Endometrial microvascular endothelial cells (primary cell): ENCODE results near the gene CNR2. TPM values are rescaled to one million over a fixed set of nuclear protein-coding genes. Genes with fewer than 3 reads are reported as not detected.
"Not testable (repeated sequence)": the region's sequence is repeated elsewhere in the genome, so short reads cannot be mapped to it uniquely, and the experiment has no call there.

Source experiments
- in situ Hi-C: cut with HindIII; loops from 2 replicates; pipeline ENCODE4 v1.10.0; 2017; ENCODE audit warnings: low sequenced_read_pairs, low pct_unique_long_range_greater_than_20kb; ENCODE audit errors: inconsistent ontology term
- total RNA-seq: library from RNA; depleted of rRNA; stranded (reverse); fragments of >200 nt; gene quantifications from one replicate; pipeline ENCODE4 v1.2.3, GENCODE V29; 2015; ENCODE audit errors: inconsistent ontology term

CNR2 gene
- total RNA-seq, 1 donor from 2014 or later = not detected

DNA sequence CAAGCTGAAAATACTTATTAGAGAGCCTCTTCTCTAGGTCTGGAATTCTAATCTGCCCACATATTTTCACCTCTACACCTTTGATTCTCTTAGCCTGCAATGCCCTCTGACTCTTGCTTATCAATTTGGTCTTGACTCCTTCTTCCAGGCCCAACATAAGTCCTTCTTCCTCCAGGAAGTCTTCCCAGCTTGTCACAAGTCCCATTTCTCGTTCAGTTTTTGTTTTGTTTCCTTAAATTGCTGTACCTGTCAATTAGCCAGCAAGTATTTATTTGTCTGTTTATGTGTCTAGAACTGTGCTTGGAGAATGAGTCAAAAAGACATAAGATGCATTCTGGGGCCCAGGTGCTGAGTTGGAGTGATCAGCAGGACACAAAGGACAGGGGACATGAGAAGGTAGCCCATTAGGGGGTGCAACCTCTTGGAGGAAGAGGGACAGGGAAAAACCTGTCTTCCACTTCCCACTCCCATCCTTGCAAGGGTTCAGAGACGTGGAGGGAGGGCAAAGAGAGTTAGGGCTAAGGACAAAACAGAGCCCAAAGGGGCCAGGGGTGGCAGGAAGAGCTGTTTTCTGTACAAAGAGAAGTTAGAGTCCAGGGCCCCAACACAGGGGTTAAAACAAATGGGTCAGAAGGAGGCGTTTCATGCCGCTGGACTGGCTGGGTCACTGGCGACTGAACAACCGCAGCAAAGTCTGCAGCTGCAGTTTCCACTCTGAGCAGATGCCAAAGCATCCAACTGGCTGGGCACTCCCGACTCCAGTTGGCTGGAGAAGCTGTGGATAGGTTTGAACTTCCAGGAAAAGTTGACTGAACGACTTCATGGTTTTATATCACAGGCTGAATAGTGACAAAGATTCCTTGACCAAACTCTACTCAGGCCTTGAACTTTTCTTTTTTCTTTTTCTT is 10.7 kb upstream of the CNR2 start:
- in situ Hi-C loops = no loop called here

- in situ Hi-C loops = no loop called here
Measured at GRCh38 chr1:23922321-23922943, 9.3 kb upstream of the CNR2 start.

- in situ Hi-C loops = no loop called here
Measured at GRCh38 chr1:23916209-23917131, 3.3 kb upstream of the CNR2 start.

DNA sequence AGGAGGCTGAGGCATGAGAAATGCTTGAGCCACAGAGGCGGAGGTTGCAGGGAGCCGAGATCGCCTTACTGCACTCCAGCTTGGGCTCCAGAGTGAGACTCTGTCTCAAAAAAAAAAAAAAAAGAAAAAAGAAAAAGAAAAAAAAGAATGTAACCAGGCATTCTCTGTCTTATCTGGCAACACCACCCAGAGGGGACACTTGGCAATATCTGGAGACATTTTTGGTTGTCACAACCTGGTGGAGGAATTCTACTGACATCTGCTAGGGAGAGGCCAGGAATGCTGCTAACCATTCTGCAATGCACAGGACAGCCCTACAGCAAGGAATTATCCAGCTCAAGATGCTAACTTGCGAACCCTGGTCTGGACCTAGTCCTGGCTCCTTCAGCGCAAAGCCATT is 2.3 kb upstream of the CNR2 start:
- in situ Hi-C loops = no loop called here

- in situ Hi-C loops = no loop called here
Measured at GRCh38 chr1:23914921-23915320, 1.8 kb upstream of the CNR2 start.

GRCh38 chr1:23911921-23912320 is 1.2 kb downstream of the CNR2 start:
- in situ Hi-C loops = no loop called here

DNA sequence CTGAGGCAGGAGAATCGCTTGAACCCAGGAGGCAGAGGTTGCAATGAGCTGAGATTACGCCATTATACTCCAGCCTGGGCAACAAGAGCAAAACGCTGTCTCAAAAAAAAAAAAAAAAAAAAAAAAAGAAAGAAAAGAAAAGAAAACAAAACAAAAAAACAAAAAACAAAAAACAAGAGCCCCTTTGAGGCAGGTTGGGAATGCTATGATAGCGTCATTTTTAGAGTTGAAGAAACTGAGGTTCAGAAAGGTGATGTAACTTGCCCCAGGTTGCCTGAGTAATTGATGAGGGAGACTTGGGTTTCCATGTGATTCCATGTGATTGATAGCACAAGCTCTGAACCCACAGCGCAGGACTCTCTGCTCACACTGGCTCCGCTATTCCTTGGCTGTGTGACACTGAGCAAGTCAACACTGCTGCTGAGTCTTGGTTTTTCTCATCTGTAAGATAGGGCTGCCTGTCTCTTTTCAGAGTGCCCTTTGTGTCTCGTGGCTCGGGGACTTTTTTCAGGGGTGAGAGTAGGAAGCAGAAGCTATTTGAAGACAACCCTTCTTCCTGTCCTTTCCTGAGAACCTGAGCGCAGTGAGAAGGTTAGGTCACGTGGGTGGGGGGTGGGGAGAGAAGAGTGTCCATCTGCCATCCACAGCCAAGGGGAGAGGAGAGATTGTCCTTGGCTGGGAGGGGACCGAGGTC is 2.5 kb downstream of the CNR2 start:
- in situ Hi-C loops = no loop called here

- in situ Hi-C loops = no loop called here
Measured at GRCh38 chr1:23910144-23910543, 3.0 kb downstream of the CNR2 start.

DNA sequence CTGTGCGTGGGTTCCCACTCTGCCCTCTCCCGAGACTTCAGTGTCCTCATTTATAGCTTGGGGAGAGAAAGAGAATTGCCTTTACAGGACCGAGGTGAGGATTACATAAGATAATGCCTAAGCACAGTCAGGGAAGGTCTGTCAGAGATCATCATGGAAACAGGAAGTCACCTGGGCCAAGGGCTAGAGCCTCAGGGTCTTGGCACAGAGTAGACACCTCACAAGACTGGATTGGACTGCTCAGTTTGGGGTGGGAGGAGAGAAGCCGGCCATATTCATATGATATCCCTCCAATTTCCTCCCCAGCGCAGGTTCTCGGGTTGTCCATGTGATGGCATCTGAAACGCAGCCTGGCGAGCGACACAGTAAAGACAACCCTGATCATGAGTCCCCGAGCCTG is 3.8 kb downstream of the CNR2 start:
- in situ Hi-C loops = no loop called here

DNA sequence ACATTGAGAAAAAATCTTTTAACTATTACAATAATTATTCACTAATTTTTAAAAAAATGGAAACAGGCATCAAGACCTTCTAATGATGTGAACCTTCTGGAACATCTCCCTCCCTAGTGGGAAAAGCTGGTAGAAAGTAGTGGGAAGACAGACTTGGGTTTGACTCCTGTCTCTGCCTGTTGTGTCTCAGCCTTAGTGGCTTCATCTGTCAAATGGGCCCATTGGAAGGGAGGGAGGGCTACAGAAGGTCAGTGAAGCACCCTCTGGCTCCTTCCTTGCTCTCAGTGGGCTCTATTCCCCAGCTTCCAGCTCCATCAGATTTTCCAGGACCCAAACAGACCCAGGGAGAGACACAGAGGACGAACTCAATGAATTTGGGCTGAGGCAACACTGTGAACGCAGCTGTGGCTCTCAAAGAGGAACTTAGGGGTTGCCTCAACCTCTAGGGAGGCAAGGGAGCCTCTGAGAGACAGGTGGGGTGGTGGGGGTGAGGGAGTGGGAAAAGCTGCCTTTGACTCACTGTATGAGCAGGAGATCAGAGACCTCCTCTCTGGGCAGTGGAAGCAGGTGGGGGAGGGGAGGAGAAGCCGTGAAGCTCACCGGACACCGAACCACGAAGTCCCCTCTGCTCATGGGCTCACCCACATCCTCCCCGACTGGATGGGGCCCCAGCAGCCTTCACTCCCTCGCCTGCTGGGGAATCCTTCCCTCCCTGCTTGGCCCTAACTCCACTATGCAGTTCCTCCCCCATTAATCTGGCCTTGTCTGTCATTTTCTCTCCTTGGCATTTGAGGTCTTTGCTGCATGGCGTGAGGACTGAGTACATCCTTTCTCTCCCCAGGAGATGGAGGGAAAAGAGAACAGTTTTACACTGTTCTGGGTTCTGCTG is 4.5 kb downstream of the CNR2 start:
- in situ Hi-C loops = no loop called here

DNA sequence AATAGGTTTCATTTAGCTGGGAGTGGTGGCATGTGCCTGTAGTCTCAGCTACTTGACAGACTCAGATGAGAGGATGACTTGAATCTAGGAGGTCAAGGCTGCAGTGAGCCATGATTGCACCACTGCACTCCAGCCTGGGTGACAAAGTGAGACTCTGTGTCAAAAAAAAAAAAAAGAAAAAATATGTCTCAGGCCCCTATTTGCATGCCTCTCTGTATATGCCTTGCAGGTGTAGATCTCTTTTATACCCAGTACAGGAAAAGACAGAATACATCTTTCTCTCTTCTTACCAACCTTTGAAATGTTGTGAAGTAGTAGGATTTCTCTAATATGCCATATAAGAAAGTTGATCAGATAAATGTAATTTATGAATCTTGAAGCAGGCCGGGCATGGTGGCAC is 6.4 kb downstream of the CNR2 start:
- in situ Hi-C loops = no loop called here

DNA sequence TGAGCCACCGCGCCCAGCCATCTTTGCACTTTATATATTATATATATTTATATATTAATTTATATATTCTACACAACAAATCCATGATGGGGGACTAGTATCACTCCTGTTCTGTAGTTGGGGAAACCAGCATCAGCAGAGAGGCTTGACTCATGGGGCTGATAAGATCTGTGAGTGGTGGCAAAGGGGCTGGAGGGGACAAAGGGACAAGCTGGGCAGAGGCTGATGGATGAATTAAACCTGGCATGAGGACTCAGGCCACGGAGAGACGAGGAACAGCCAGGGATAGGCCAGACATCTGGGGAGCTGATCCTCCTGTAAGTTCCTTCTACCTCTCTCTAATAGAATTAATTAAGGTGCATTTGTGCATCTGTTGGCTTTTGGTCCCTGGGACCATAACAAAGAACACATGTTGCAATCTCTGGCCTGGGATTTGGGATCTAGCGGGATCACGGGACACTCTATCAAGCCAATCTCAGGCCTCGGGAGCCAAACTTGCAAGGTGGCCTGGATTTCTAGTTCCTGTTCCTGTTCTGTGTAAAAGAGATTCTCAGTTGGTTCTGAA is 7.6 kb downstream of the CNR2 start:
- in situ Hi-C loops = no loop called here

DNA sequence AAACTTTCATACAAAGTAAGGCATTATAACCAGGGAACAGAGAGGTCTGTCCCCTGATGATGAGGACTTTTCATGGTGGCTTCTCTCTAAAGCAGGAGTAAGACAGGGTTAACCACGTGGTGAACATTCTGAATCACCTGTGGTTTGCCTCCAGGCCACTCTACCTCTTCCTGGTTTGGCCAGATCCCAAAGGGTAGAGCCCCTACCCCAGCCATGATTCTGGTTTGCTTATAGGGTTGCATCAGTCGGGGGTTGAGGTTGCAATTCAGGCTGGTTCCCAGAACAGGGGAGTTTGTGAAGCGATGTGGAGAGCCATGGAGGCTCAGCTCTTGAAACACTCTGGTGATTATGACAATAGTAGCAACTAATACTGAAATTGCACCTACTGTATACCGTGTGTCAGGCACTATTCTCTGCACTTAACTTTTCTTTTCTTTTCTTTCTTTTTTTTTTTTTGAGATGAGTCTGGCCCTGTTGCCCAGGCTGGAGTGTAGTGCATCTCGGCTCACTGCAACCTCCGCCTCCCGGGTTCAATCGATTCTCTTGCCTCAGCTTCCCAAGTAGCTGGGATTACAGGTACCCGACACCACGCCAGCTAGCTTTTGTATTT is 8.3 kb downstream of the CNR2 start:
- in situ Hi-C loops = no loop called here

GRCh38 chr1:23903754-23904153 is 9.4 kb downstream of the CNR2 start:
- in situ Hi-C loops = no loop called here

GRCh38 chr1:23902321-23903278 is 10.6 kb downstream of the CNR2 start:
- in situ Hi-C loops = no loop called here

DNA sequence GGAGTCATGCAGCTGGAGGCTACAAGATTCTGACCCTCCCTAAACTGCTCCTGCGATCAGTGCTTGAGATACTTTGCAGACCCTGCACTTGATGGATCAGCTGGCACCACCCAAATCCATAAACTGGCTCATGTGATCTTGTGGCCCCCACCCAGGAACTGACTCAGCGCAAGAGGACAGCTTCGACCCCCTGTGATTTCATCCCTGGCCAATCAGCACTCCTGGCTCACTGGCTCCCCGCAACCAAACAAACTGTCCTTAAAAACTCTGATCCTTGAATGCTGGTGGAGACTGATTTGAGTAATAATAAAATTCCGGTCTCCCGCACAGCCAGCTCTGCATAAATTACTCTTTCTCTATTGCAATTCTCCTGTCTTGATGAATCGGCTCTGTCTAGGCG is 13.1 kb downstream of the CNR2 start:
- in situ Hi-C loops = not testable (repeated sequence)
